HG03342 (cell line): ENCODE measurements around the gene NFYA.

Source experiments
- ATAC-seq: cut with Tn5 transposase; IDR thresholded peaks from one replicate; pipeline ENCODE4 v1.9.1; 2021; ENCODE audit warnings: mild to moderate bottlenecking, moderate library complexity; ENCODE audit not compliant: unreplicated experiment

Gene NFYA

GRCh38 chr6:41071923-41072835 is 595 bp upstream of the NFYA start, which contains the start of gene OARD1:
Gene OARD1, minus strand, starts transcription at chr6:41072356. Its CDS starts 722 bp downstream, at chr6:41071634.
- peak; percentile 60 for ATAC-seq

GRCh38 chr6:41073203-41073967 is 611 bp downstream of the NFYA start:
- peak; percentile 23 for ATAC-seq

- no peak for ATAC-seq
Observed at GRCh38 chr6:41073968-41074691, 1.4 kb downstream of the NFYA start.

- no peak for ATAC-seq
Observed at GRCh38 chr6:41074692-41075436, 2.1 kb downstream of the NFYA start.

- no peak for ATAC-seq
Observed at GRCh38 chr6:41075651-41076626, 3.2 kb downstream of the NFYA start.

- no peak for ATAC-seq
Observed at GRCh38 chr6:41077536-41077935, 4.8 kb downstream of the NFYA start.

- ATAC-seq = no peak
Observed at GRCh38 chr6:41078101-41078500, 5.3 kb downstream of the NFYA start.

- ATAC-seq = no peak
Observed at GRCh38 chr6:41079080-41079479, 6.3 kb downstream of the NFYA start.

- no peak for ATAC-seq
Observed at GRCh38 chr6:41080621-41081020, 7.8 kb downstream of the NFYA start.

GRCh38 chr6:41083072-41083471 is 10.3 kb downstream of the NFYA start:
- ATAC-seq = no peak

GRCh38 chr6:41085182-41085581 is 12.4 kb downstream of the NFYA start:
- ATAC-seq = no peak

- no peak for ATAC-seq
Observed at GRCh38 chr6:41088451-41088850, 15.7 kb downstream of the NFYA start.

GRCh38 chr6:41090841-41091761 is 18.3 kb downstream of the NFYA start:
- no peak for ATAC-seq

GRCh38 chr6:41092421-41093140 is 19.8 kb downstream of the NFYA start:
- ATAC-seq = no peak

- ATAC-seq = no peak
Observed at GRCh38 chr6:41093729-41094128, 21.0 kb downstream of the NFYA start.

GRCh38 chr6:41097467-41098090 is 24.8 kb downstream of the NFYA start:
- no peak for ATAC-seq

GRCh38 chr6:41098366-41098765 is 25.6 kb downstream of the NFYA start:
- no peak for ATAC-seq
